Neuron (in vitro differentiated cells): ENCODE results near the gene ALOX15B.

Experiments
- H2AFZ ChIP-seq: one replicate; pipeline ENCODE4 v1.6.1; 2013; ENCODE audit warnings: low read depth, mild to moderate bottlenecking, inconsistent platforms, low read length, moderate library complexity
- H3K27me3 ChIP-seq: one replicate; pipeline ENCODE4 v1.6.1; 2013; ENCODE audit warnings: low read length; ENCODE audit not compliant: insufficient read depth
- H3K36me3 ChIP-seq: one replicate; pipeline ENCODE4 v1.6.1; 2013; ENCODE audit warnings: low read length; ENCODE audit not compliant: insufficient read depth
- H3K4me1 ChIP-seq: one replicate; pipeline ENCODE4 v1.6.1; 2013; ENCODE audit warnings: low read length; ENCODE audit not compliant: insufficient read depth
- H3K4me3 ChIP-seq: 2 replicates; pipeline ENCODE4 v1.5.1; 2013; ENCODE audit warnings: mild to moderate bottlenecking, low read length, moderate library complexity
- H3K9me3 ChIP-seq: one replicate; pipeline ENCODE4 v1.6.1; 2013; ENCODE audit warnings: low read length

ALOX15B gene

GRCh38 chr17:8005357-8005756, 33.5 kb upstream of the ALOX15B start:
- no peaks in the 10 kb centered on the region for H3K36me3 ChIP-seq
- H3K9me3 ChIP-seq: peaks cover 9% of the 10 kb centered on the region
- H3K4me3 ChIP-seq: no peak overlapping the region
- no peak overlapping the region for H2AFZ ChIP-seq
- H3K27me3 ChIP-seq: peaks cover 65% of the 10 kb centered on the region
- no peaks in the 10 kb centered on the region for H3K4me1 ChIP-seq

- peaks cover 59% of the 10 kb centered on the region for H3K27me3 ChIP-seq
- H3K4me1 ChIP-seq: no peaks in the 10 kb centered on the region
- peaks cover 6% of the 10 kb centered on the region for H3K9me3 ChIP-seq
- no peak overlapping the region for H3K4me3 ChIP-seq
- H3K36me3 ChIP-seq: no peaks in the 10 kb centered on the region
- H2AFZ ChIP-seq: no peak overlapping the region
Measured at GRCh38 chr17:8005967-8006730, 32.7 kb upstream of the ALOX15B start.

- H3K9me3 ChIP-seq: peaks cover 6% of the 10 kb centered on the region
- H3K4me3 ChIP-seq: no peak overlapping the region
- H3K27me3 ChIP-seq: peaks cover 56% of the 10 kb centered on the region
- H2AFZ ChIP-seq: no peak overlapping the region
- no peaks in the 10 kb centered on the region for H3K4me1 ChIP-seq
- H3K36me3 ChIP-seq: no peaks in the 10 kb centered on the region
Measured at GRCh38 chr17:8006836-8007680, 31.8 kb upstream of the ALOX15B start.

- no peaks in the 10 kb centered on the region for H3K36me3 ChIP-seq
- H3K4me3 ChIP-seq: no peak overlapping the region
- no peaks in the 10 kb centered on the region for H3K4me1 ChIP-seq
- H2AFZ ChIP-seq: no peak overlapping the region
- H3K27me3 ChIP-seq: peaks cover 57% of the 10 kb centered on the region
- peaks cover 6% of the 10 kb centered on the region for H3K9me3 ChIP-seq
Measured at GRCh38 chr17:8007836-8008235, 31.0 kb upstream of the ALOX15B start.

- H3K27me3 ChIP-seq: peaks cover 55% of the 10 kb centered on the region
- peaks cover 3% of the 10 kb centered on the region for H3K4me1 ChIP-seq
- peaks cover 2% of the 10 kb centered on the region for H3K9me3 ChIP-seq
- no peak overlapping the region for H3K4me3 ChIP-seq
- H2AFZ ChIP-seq: no peak overlapping the region
- no peaks in the 10 kb centered on the region for H3K36me3 ChIP-seq
Measured at GRCh38 chr17:8012045-8012580, 26.7 kb upstream of the ALOX15B start.

- H3K4me3 ChIP-seq: no peak overlapping the region
- no peaks in the 10 kb centered on the region for H3K36me3 ChIP-seq
- no peak overlapping the region for H2AFZ ChIP-seq
- H3K9me3 ChIP-seq: peaks cover 2% of the 10 kb centered on the region
- H3K4me1 ChIP-seq: peaks cover 3% of the 10 kb centered on the region
- H3K27me3 ChIP-seq: peaks cover 54% of the 10 kb centered on the region
Measured at GRCh38 chr17:8012996-8013640, 25.7 kb upstream of the ALOX15B start.

- Histone ChIP-seq H3K36me3 (no peaks in the 10 kb centered on the region), H3K4me3 (no peak overlapping the region), H3K4me1 (peaks cover 3% of the 10 kb centered on the region), H3K9me3 (peaks cover 2% of the 10 kb centered on the region), H3K27me3 (peaks cover 58% of the 10 kb centered on the region), H2AFZ (no peak overlapping the region)
Measured at GRCh38 chr17:8013731-8014557, 24.9 kb upstream of the ALOX15B start.

- Histone ChIP-seq H2AFZ (no peak overlapping the region), H3K9me3 (peaks cover 2% of the 10 kb centered on the region)
Measured at GRCh38 chr17:8014558-8014850, 24.4 kb upstream of the ALOX15B start.

GRCh38 chr17:8015236-8015956, 23.5 kb upstream of the ALOX15B start:
- no peak overlapping the region for H3K4me3 ChIP-seq
- peaks cover 66% of the 10 kb centered on the region for H3K27me3 ChIP-seq

More at GRCh38 chr17:8014558-8014850, 24.4 kb upstream of the ALOX15B start:
- Histone ChIP-seq H3K36me3 (no peaks in the 10 kb centered on the region), H3K4me3 (no peak overlapping the region), H3K4me1 (peaks cover 3% of the 10 kb centered on the region), H3K27me3 (peaks cover 63% of the 10 kb centered on the region)

GRCh38 chr17:8015957-8016631, 22.8 kb upstream of the ALOX15B start:
- peaks cover 3% of the 10 kb centered on the region for H3K4me1 ChIP-seq
- H3K9me3 ChIP-seq: peaks cover 2% of the 10 kb centered on the region
- H3K4me3 ChIP-seq: no peak overlapping the region
- peaks cover 69% of the 10 kb centered on the region for H3K27me3 ChIP-seq
- no peaks in the 10 kb centered on the region for H3K36me3 ChIP-seq
- H2AFZ ChIP-seq: no peak overlapping the region

More at GRCh38 chr17:8015236-8015956, 23.5 kb upstream of the ALOX15B start:
- H3K36me3 ChIP-seq: no peaks in the 10 kb centered on the region
- H3K4me1 ChIP-seq: peaks cover 3% of the 10 kb centered on the region
- H2AFZ ChIP-seq: no peak overlapping the region
- H3K9me3 ChIP-seq: peaks cover 2% of the 10 kb centered on the region

GRCh38 chr17:8016632-8017424, 22.0 kb upstream of the ALOX15B start:
- Histone ChIP-seq H3K9me3 (peaks cover 2% of the 10 kb centered on the region), H3K36me3 (no peaks in the 10 kb centered on the region), H3K4me1 (peaks cover 3% of the 10 kb centered on the region), H3K4me3 (no peak overlapping the region), H3K27me3 (peaks cover 69% of the 10 kb centered on the region), H2AFZ (no peak overlapping the region)
